Stimulated activated CD8-positive, alpha-beta memory T cell treated with anti-CD3 and anti-CD28 coated beads, Interleukin-4, amount 100 ng/mL, for 4 hours (primary cell): ENCODE measurements around the gene CYP2W1.

Source experiments
- DNase-seq, 2 donors: peaks; one replicate each; pipeline ENCODE4 v3.0.0-alpha.2; 2020; ENCODE audit warnings: low read depth in 2 of 2, low spot score in 1 of 2

The CYP2W1 gene

GRCh38 chr7:981793-982510 lies 1.0 kb upstream of the CYP2W1 start:
- no peak for DNase-seq

- no peak for DNase-seq
Measured at GRCh38 chr7:982511-983003, 424 bp upstream of the CYP2W1 start.

- no peak for DNase-seq
Measured at GRCh38 chr7:983616-984071, 663 bp downstream of the CYP2W1 start.

GRCh38 chr7:984361-985126 lies 1.6 kb downstream of the CYP2W1 start:
- no peak for DNase-seq

- no peak for DNase-seq
Measured at GRCh38 chr7:985127-985416, 2.1 kb downstream of the CYP2W1 start.

GRCh38 chr7:985915-986741 lies 3.1 kb downstream of the CYP2W1 start:
- no peak for DNase-seq

GRCh38 chr7:986766-987751 lies 4.1 kb downstream of the CYP2W1 start:
- no peak for DNase-seq

GRCh38 chr7:987909-988308 lies 4.9 kb downstream of the CYP2W1 start:
- no peak for DNase-seq

GRCh38 chr7:988426-988911 lies 5.5 kb downstream of the CYP2W1 start:
- no peak for DNase-seq

- no peak for DNase-seq
Measured at GRCh38 chr7:988963-989529, 6.1 kb downstream of the CYP2W1 start.

- DNase-seq, result no peak
Measured at GRCh38 chr7:990352-990932, 7.5 kb downstream of the CYP2W1 start.

GRCh38 chr7:990933-991728 lies 8.2 kb downstream of the CYP2W1 start:
- no peak for DNase-seq

- DNase-seq, result no peak
Measured at GRCh38 chr7:991729-992656, 9.0 kb downstream of the CYP2W1 start.

- DNase-seq, result peak; percentile 81 to 85
Measured at GRCh38 chr7:992709-993607, 10.0 kb downstream of the CYP2W1 start.

- DNase-seq, result no peak
Measured at GRCh38 chr7:994592-995308, 11.8 kb downstream of the CYP2W1 start.

- DNase-seq, result no peak
Measured at GRCh38 chr7:995571-995970, 12.6 kb downstream of the CYP2W1 start.
